ENCODE data around the gene TRIM16.
A peak's percentile ranks its signal among the peaks of the same experiment; 100 is the strongest.
"Not testable (repeated sequence)": the region's sequence is repeated elsewhere in the genome, so short reads cannot be mapped to it uniquely, and the experiment has no call there.

TRIM16 gene

GRCh38 chr17:15683824-15684478, at the start of gene TRIM16:
TRIM16 (minus strand) TSS chr17:15684311; CDS start chr17:15651609, 32,702 bp downstream.
- DNase-seq (ENCODE audit: low spot score), result peak; percentile 47

- not testable (repeated sequence) for DNase-seq (ENCODE audit: low spot score)
These were observed 49.2 kb upstream of the TRIM16 start for GRCh38 chr17:15733174-15733789.

GRCh38 chr17:15731900-15732299, 47.8 kb upstream of the TRIM16 start, which contains the start of gene TBC1D26:
TBC1D26 (plus strand) TSS chr17:15732283; CDS start chr17:15735349, 3,066 bp downstream.
- not testable (repeated sequence) for DNase-seq (ENCODE audit: low spot score)

- DNase-seq (ENCODE audit: low spot score), result not testable (repeated sequence)
These were observed 46.4 kb upstream of the TRIM16 start for GRCh38 chr17:15730535-15730934.

GRCh38 chr17:15716601-15717563, 32.8 kb upstream of the TRIM16 start:
- DNase-seq (ENCODE audit: low spot score), result not testable (repeated sequence)

- DNase-seq (ENCODE audit: low spot score), result not testable (repeated sequence)
These were observed 24.8 kb upstream of the TRIM16 start for GRCh38 chr17:15708879-15709278.

- not testable (repeated sequence) for DNase-seq (ENCODE audit: low spot score)
These were observed 20.7 kb upstream of the TRIM16 start for GRCh38 chr17:15704813-15705212.

GRCh38 chr17:15704239-15704638, 20.1 kb upstream of the TRIM16 start:
- DNase-seq (ENCODE audit: low spot score), result not testable (repeated sequence)

GRCh38 chr17:15699937-15700336, 15.8 kb upstream of the TRIM16 start:
- DNase-seq (ENCODE audit: low spot score), result not testable (repeated sequence)

- peak; percentile 93 for DNase-seq (ENCODE audit: low spot score)
These were observed 15.4 kb upstream of the TRIM16 start, which contains the start of gene ZNF286A for GRCh38 chr17:15699413-15699924. ZNF286A (plus strand) TSS chr17:15699752; CDS start chr17:15700330, 578 bp downstream.

GRCh38 chr17:15698967-15699366, 14.9 kb upstream of the TRIM16 start:
- not testable (repeated sequence) for DNase-seq (ENCODE audit: low spot score)

- DNase-seq (ENCODE audit: low spot score), result not testable (repeated sequence)
These were observed 3.4 kb upstream of the TRIM16 start for GRCh38 chr17:15687494-15687893.

GRCh38 chr17:15683135-15683534, 976 bp downstream of the TRIM16 start:
- DNase-seq (ENCODE audit: low spot score), result not testable (repeated sequence)

- DNase-seq (ENCODE audit: low spot score), result not testable (repeated sequence)
These were observed 8.1 kb downstream of the TRIM16 start for GRCh38 chr17:15675991-15676390.

GRCh38 chr17:15674640-15675039, 9.5 kb downstream of the TRIM16 start:
- DNase-seq (ENCODE audit: low spot score), result not testable (repeated sequence)

- DNase-seq (ENCODE audit: low spot score), result not testable (repeated sequence)
These were observed 14.6 kb downstream of the TRIM16 start for GRCh38 chr17:15669526-15669925.

GRCh38 chr17:15663691-15664090, 20.4 kb downstream of the TRIM16 start:
- no peak for DNase-seq (ENCODE audit: low spot score)

- DNase-seq (ENCODE audit: low spot score), result no peak
These were observed 20.9 kb downstream of the TRIM16 start for GRCh38 chr17:15663176-15663575.

- DNase-seq (ENCODE audit: low spot score), result no peak
These were observed 21.4 kb downstream of the TRIM16 start for GRCh38 chr17:15662681-15663080.

- DNase-seq (ENCODE audit: low spot score), result no peak
These were observed 24.0 kb downstream of the TRIM16 start for GRCh38 chr17:15660077-15660476.

GRCh38 chr17:15659663-15660062, 24.4 kb downstream of the TRIM16 start:
- no peak for DNase-seq (ENCODE audit: low spot score)

- no peak for DNase-seq (ENCODE audit: low spot score)
These were observed 24.9 kb downstream of the TRIM16 start for GRCh38 chr17:15659236-15659635.

All from hepatic stellate cell (primary cell).